Measurements from ENCODE around the gene HCFC1R1. TPM values are rescaled to one million over a fixed set of nuclear protein-coding genes. Genes with fewer than 3 reads are reported as not detected.

The HCFC1R1 gene
- total RNA-seq, 1 donor from 2014 or later = 1.6 TPM

GRCh38 chr16:3022208-3022683 lies 1.5 kb downstream of the HCFC1R1 start:
- H3K4me2 ChIP-seq = peak overlapping the region; percentile 84
- DNase-seq (ENCODE audit: low spot score) = peak; percentile 81
- Mint-ChIP-seq H3K4me1 (peaks cover 48% of the 10 kb centered on the region), H3K27me3 (ENCODE audit: insufficient read depth, low read depth) (peaks cover 35% of the 10 kb centered on the region), H3K36me3 (peaks cover 6% of the 10 kb centered on the region), H3K9me3 (no peaks in the 10 kb centered on the region), H3K27ac (peak overlapping the region; percentile 88), H3K4me3 (peak overlapping the region; percentile 93)
- no peak overlapping the region for H3K9ac ChIP-seq
- H3K36me3 ChIP-seq = no peaks in the 10 kb centered on the region
- peaks cover 18% of the 10 kb centered on the region for H3K4me1 ChIP-seq
- H3K79me2 ChIP-seq (ENCODE audit: low read depth) = peaks cover 18% of the 10 kb centered on the region
- H3K27ac ChIP-seq = no peak overlapping the region
- H3F3A ChIP-seq (ENCODE audit: low read depth) = peaks cover 56% of the 10 kb centered on the region
- TF ChIP-seq EZH2 (IDR thresholded peaks at IDR 0.05) (no peak), EZH2phosphoT487 (IDR thresholded peaks at IDR 0.05) (no peak), CTCF (IDR thresholded peaks at IDR 0.05) (no peak)
- H3K9me3 ChIP-seq (ENCODE audit: low read depth) = no peaks in the 10 kb centered on the region
- H2AFZ ChIP-seq (replicated peaks) = no peak overlapping the region
- peak overlapping the region; percentile 75 for H3K4me3 ChIP-seq
- H3K27me3 ChIP-seq = peaks cover 22% of the 10 kb centered on the region
- peaks cover 48% of the 10 kb centered on the region for H4K20me1 ChIP-seq (ENCODE audit: low read depth)

GRCh38 chr16:3021449-3022207 lies 2.1 kb downstream of the HCFC1R1 start:
- H3K36me3 Mint-ChIP-seq = peaks cover 6% of the 10 kb centered on the region

GRCh38 chr16:3020604-3021448 lies 2.9 kb downstream of the HCFC1R1 start:
- peak overlapping the region; percentile 38 for H2AFZ ChIP-seq (replicated peaks)
- peaks cover 26% of the 10 kb centered on the region for H3K27me3 ChIP-seq
- H3K27me3 Mint-ChIP-seq (ENCODE audit: insufficient read depth, low read depth) = peaks cover 32% of the 10 kb centered on the region
- H3K36me3 Mint-ChIP-seq = peaks cover 5% of the 10 kb centered on the region
- no peak overlapping the region for H3K9ac ChIP-seq
- H3K36me3 ChIP-seq = no peaks in the 10 kb centered on the region
- peaks cover 21% of the 10 kb centered on the region for H3K4me1 ChIP-seq
- H3K4me2 ChIP-seq = peak overlapping the region; percentile 84
- H3K27ac Mint-ChIP-seq = peak overlapping the region; percentile 87
- TF ChIP-seq CTCF (IDR thresholded peaks at IDR 0.05) (no peak), EZH2phosphoT487 (IDR thresholded peaks at IDR 0.05) (no peak), EZH2 (IDR thresholded peaks at IDR 0.05) (no peak)
- no peak overlapping the region for H3K27ac ChIP-seq
- H3K9me3 ChIP-seq (ENCODE audit: low read depth) = no peaks in the 10 kb centered on the region
- peak overlapping the region; percentile 93 for H3K4me3 Mint-ChIP-seq
- H4K20me1 ChIP-seq (ENCODE audit: low read depth) = peaks cover 56% of the 10 kb centered on the region
- H3K9me3 Mint-ChIP-seq = no peaks in the 10 kb centered on the region
- peaks cover 63% of the 10 kb centered on the region for H3F3A ChIP-seq (ENCODE audit: low read depth)
- peaks cover 54% of the 10 kb centered on the region for H3K4me1 Mint-ChIP-seq
- peak; percentile 74 for DNase-seq (ENCODE audit: low spot score)
- peak overlapping the region; percentile 75 for H3K4me3 ChIP-seq
- H3K79me2 ChIP-seq (ENCODE audit: low read depth) = peaks cover 30% of the 10 kb centered on the region

More at GRCh38 chr16:3021449-3022207, 2.1 kb downstream of the HCFC1R1 start:
- H3K79me2 ChIP-seq (ENCODE audit: low read depth) = peaks cover 24% of the 10 kb centered on the region
- peaks cover 49% of the 10 kb centered on the region for H4K20me1 ChIP-seq (ENCODE audit: low read depth)
- peaks cover 21% of the 10 kb centered on the region for H3K4me1 ChIP-seq
- DNase-seq (ENCODE audit: low spot score) = peak; percentile 96
- Mint-ChIP-seq H3K27ac (peak overlapping the region; percentile 87), H3K4me1 (peaks cover 52% of the 10 kb centered on the region), H3K9me3 (no peaks in the 10 kb centered on the region), H3K27me3 (ENCODE audit: insufficient read depth, low read depth) (peaks cover 36% of the 10 kb centered on the region), H3K4me3 (peak overlapping the region; percentile 93)
- TF ChIP-seq CTCF (IDR thresholded peaks at IDR 0.05) = peak; percentile 61
- TF ChIP-seq EZH2 (IDR thresholded peaks at IDR 0.05) = no peak
- TF ChIP-seq EZH2phosphoT487 (IDR thresholded peaks at IDR 0.05) = no peak
- H3F3A ChIP-seq (ENCODE audit: low read depth) = peaks cover 57% of the 10 kb centered on the region
- no peak overlapping the region for H3K27ac ChIP-seq
- no peaks in the 10 kb centered on the region for H3K9me3 ChIP-seq (ENCODE audit: low read depth)
- H3K4me3 ChIP-seq = peak overlapping the region; percentile 75
- no peaks in the 10 kb centered on the region for H3K36me3 ChIP-seq
- H2AFZ ChIP-seq (replicated peaks) = no peak overlapping the region
- H3K27me3 ChIP-seq = peaks cover 26% of the 10 kb centered on the region
- H3K9ac ChIP-seq = no peak overlapping the region
- peak overlapping the region; percentile 84 for H3K4me2 ChIP-seq
